ENCODE data around the gene FGF1.

DNA sequence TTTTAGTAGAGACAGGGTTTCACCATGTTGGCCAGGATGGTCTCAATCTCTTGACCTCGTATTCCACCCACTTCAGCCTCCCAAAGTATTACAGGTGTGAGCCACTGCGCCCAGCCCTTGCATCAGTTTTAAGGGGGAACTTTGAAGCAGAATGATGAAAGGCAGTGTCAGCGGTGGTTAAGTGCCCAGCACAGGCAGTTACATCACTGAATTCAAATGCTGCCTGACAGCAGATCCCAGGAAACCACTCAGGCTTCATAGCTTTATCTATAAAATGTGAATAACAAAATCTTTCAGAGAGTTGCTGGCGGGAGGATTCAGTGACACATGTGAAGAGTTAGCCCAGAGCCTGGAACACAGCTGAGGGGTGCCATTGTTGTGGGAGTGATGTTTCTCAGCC lies 26.5 kb downstream of the FGF1 start:
- TF ChIP-seq TAF1 (IDR thresholded peaks at IDR 0.05; ENCODE audit: borderline replicate concordance, low read depth, low read length) = no peak
- no peak for TF ChIP-seq POLR2AphosphoS5 (IDR thresholded peaks at IDR 0.05; ENCODE audit: low read depth, low read length)
- no peak for TF ChIP-seq CTCF (IDR thresholded peaks at IDR 0.05)
- TF ChIP-seq EP300 (IDR thresholded peaks at IDR 0.05; ENCODE audit: borderline replicate concordance in 1 of 2, low read depth in 1 of 2, low read length in 1 of 2) = no peak
- TF ChIP-seq MEF2A (IDR thresholded peaks at IDR 0.05; ENCODE audit: borderline replicate concordance, low read depth) = no peak
- TF ChIP-seq RAD21 (IDR thresholded peaks at IDR 0.05; ENCODE audit: low read length) = no peak
- no peak for TF ChIP-seq EZH2phosphoT487 (IDR thresholded peaks at IDR 0.05; ENCODE audit: borderline replicate concordance, low read depth)
- no peak for TF ChIP-seq GABPA (IDR thresholded peaks at IDR 0.05; ENCODE audit: low read depth)
- TF ChIP-seq REST (IDR thresholded peaks at IDR 0.05; ENCODE audit: low read depth, low read length) = no peak
- TF ChIP-seq TCF12 (IDR thresholded peaks at IDR 0.05) = no peak
- TF ChIP-seq MXI1 (IDR thresholded peaks at IDR 0.05; ENCODE audit: low read depth, low read length) = no peak
